NCI-H345 (cell line): ENCODE results near the gene RAB30.

Experiments used
- DNase-seq: peaks from one replicate; lab custom pipeline; 2025; lab: John Stamatoyannopoulos, UW

The RAB30 gene

DNA sequence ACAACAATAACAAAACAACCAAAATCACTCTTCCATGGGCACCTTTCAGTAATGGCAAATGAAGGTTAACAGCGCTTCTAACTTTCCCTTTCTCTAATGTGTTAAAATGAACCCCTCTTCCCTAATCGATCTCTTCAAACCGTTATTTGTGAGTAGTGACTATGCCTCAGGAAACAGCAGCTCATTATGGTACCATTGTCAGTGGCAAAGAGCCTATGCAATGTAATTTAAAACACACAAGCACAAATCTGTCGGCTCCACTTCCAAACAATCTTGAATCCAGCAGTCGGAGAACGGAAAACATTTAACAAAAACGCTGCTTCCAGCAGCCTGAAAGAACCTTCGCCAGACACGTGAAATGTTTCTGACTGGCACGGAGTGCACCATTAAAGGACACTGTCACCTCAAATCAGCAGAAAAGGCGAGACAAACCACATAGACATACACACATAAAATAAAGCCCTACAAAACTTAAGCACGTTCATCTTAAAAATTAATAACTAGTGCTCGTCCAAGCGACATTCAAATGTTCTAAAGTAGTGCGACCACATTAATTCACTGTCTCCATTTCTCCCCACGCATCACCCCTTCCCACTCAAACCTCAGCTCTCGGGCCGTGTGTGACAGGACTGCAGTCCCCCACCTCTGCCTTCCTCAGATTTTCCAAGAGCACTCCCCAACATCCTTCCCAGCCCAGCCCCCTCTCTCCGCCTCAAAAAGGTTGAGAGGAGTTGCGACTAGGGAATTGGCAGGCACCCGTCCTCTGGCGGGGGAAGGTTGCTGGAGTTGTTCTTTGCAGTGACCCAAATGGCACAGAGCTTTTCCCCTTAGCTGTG, 748 bp downstream of the RAB30 start:
- peak; percentile 8 for DNase-seq

GRCh38 chr11:83070044-83070701, 1.5 kb downstream of the RAB30 start:
- DNase-seq: no peak

DNA sequence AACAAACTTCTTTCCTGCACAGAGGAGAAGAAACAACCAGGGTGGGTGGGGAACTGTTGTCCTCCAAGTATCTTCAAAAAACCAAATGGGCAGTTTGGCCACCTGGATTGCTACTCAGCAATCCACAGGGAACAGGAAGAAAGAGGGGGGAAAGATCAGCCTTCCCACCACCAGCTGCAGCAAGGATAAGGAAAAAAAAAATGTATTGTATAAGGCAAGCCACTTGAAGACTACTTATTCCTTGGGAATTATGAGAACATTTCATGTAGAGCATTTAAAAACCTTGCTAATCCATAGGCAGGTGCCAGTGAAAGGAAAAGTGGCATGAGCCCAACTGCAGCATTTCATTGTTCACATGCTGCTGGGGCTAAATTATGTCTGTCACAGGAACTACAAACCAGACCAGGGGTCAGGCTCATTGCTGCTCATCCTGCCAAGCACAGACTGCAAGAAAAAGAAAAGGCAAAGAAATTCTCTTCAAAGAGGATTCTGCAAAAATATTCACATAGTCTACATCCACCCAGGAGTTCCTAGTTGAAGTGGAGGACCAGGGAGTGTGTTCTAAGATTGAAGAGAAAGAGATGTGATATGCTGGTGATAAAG, 2.2 kb downstream of the RAB30 start:
- peak; percentile 10 for DNase-seq

DNA sequence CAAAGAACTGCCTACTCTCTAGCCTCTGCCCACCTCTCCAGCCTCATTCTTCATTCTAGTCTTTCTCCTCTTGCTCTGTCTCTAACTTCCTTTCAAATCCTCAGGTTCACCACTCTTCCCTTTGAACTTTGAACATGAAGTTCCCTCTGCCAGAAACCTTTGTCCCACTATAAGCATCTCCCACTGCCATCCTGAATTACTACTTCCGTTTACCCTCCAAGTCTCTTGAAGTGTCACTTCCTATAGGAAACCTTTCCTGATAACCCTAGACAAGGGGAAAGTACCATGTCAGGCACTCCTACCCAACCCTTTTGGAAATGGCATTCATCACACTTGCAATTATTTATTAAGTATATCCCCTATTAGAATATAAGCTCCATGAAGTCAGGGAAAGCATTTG, 3.1 kb downstream of the RAB30 start:
- DNase-seq: no peak

DNA sequence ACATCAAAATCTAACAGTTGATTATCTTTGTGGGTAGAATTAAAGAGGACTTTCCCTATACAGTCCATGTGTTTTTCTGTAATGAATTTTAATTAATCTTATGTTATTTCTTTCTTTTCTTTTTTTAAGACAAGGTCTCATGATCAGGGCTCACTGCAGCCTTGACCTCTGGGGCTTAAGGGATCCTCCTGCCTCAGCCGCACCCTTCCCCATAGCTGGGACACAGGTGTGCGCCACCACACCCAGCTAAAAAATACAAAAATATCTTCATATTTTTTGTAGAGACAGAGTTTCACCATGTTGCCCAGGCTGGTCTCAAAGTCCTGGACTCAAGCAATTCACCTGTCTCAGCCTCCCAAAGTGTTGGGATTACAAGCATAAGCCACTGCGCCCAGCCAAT, 7.7 kb downstream of the RAB30 start:
- DNase-seq: no peak

DNA sequence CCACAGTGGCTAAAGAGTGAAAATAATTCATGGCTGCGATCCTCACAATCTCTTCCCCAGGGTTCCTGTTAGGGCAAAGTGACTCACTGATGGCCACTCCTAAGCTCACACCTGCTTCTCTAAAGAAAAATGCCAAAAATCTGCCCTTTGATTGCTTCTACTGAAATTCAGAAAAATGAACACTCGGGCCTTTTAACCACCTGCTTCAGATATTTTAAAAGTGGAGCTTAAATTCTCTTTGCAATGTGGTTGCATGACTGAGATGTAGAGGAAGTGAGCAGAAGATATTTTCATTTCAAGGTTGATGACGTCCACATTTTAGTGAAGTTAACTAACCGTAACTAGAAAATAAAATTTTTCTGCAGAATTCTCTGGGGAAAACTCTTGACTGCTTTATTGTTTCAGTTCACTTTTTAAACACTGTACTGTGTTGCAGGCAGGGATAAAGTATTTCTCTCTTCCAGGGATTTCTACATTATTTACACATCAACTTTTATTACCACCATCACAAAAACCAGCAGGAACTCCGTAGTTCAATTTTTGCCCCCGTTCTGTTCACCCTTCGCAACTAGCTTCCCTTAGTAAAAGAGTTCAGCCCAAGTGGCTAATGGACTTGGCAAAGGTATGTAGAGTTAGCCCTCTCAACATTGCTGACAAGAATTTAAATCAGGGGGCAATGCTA, 8.5 kb downstream of the RAB30 start:
- no peak for DNase-seq

GRCh38 chr11:83061883-83062282, 9.8 kb downstream of the RAB30 start:
- no peak for DNase-seq

DNA sequence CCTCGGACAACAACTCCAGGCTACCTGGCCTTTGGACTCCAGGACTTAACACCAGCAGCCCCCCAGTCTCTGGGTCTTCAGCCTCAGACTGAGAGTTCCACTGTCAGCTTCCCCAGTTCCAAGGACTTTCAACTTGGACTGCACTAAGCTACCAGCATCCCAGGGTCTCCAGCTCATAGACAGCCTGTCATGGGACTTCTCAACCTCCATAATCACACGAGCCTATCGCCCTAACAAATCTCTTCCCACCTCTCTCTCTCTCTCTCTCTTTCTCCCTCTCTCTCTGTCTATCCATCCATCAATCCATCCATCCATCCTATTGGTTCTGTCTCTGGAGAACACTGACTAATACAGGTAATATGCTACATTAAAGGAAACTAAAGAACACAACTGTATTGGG, 10.7 kb downstream of the RAB30 start:
- DNase-seq: no peak

GRCh38 chr11:83057721-83058120, 14.0 kb downstream of the RAB30 start:
- no peak for DNase-seq

GRCh38 chr11:83056611-83057010, 15.1 kb downstream of the RAB30 start:
- no peak for DNase-seq

- no peak for DNase-seq
Measured at GRCh38 chr11:83056204-83056603, 15.5 kb downstream of the RAB30 start.

GRCh38 chr11:83054904-83055380, 16.8 kb downstream of the RAB30 start:
- DNase-seq: peak; percentile 43

- DNase-seq: no peak
Measured at GRCh38 chr11:83054001-83054400, 17.7 kb downstream of the RAB30 start.

DNA sequence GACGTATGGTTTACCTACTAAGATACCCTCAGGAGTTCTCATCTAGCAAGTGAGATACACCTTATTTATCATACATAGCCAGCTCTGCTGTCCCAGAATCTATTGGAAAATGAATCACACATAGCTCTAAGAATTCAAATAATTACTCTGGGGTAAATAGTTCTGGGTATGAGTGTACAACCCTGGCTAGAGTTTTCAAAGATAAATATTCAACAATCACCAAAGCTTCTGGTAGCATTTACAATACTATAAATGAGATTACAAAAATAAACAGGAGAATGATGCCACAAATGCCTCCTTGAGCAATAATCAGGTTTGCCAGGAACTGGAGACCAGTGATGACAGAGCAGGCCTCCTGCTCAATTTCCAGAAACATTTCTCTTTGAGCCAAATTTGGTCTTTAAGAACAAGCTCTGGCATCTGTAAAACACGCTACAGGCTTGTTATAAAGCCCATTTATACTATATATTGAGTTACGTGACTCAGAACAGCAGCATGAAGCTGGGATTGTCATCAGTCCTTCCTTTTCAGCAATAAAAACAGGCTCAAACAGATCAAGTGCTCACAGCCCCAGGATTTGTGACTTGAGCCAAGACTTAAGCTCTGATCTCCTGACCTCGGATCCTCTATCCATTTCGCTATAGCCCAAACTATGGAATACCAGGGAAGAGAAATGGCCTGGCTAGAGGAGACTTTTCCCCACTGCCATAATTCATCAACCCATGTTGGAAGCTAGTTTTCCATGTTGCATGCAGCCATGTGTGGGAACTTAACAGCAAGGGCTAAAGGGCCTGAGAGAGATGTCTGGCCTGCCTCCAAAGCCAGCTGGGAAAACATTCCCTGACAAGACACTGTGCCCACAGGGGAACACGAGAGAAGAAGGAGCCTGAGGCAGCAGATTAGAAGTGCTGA, 19.7 kb downstream of the RAB30 start:
- peak; percentile 13 for DNase-seq

- peak; percentile 53 for DNase-seq
Measured at GRCh38 chr11:83047515-83048225, 24.0 kb downstream of the RAB30 start.

DNA sequence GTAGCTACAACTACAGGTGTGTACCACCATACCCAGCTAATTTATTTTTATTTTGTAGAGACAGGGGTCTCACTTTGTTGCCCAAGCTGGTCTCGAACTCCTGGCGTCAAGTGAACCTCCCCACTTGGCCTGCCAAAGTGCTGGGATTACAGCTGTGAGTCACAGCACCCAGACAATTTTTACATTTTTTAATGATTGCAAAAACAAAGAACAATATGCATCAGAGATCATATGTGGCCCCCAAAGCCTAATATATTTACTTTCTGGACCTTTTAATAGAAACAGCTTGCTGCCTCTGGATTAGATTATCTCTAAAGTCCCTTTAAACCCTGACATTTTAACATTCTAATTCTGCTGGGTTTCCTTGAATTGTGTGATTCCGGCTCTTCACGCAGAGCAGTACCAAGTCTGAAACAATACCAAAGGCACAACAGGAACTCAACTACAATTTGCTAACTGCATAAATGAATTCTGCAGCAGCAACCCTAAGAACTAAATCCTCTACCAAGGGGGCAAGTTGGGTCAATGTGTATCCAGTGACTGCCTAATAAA, 25.0 kb downstream of the RAB30 start:
- DNase-seq: no peak

DNA sequence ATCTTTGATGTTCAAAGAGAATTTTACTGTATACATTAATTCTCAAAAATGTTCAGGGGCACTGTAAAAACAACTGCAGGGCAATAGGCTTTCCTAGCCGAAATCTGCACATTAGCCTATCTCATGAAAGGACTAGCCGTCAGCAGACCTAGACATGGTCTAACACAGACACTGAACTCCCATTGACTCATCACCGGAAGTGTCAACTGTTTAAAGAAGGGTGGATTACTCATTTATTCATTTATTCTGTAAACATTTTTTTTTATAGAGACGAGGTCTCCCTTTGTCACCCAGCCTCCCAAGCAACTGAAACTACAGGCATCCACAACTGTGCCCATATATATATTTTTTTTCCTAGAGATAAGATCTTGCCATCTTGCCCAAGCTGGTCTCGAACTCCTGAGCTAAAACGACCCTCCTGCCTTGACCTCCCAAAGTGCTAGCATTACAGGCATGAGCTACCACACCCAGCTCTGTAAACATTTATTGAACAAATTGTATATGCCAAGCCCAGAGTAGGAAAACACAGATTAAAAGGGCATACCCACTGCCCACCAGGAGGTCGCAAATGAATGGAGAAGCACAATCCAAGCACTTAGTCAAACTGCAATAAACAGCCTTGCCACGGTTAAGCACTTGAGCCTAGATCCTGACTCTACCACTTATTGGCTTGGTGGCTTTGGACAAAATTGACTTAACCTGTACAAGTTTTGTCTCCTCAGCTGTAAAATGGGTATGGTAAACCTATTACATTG, 26.6 kb downstream of the RAB30 start:
- peak; percentile 63 for DNase-seq

GRCh38 chr11:83042964-83043711, 28.6 kb downstream of the RAB30 start:
- DNase-seq: no peak

GRCh38 chr11:83041126-83041525, 30.6 kb downstream of the RAB30 start:
- no peak for DNase-seq
